Stimulated activated CD4-positive, alpha-beta T cell treated with anti-CD3 and anti-CD28 coated beads, Interleukin-2, amount 100 ng/mL, for 4 hours (primary cell): ENCODE data around the gene NCOA6.
"Not testable (repeated sequence)": the region's sequence is repeated elsewhere in the genome, so short reads cannot be mapped to it uniquely, and the experiment has no call there.

ENCODE experiments used
- DNase-seq: peaks from one replicate; pipeline ENCODE4 v3.0.0-alpha.2; 2020; ENCODE audit warnings: low read depth

Gene NCOA6

DNA sequence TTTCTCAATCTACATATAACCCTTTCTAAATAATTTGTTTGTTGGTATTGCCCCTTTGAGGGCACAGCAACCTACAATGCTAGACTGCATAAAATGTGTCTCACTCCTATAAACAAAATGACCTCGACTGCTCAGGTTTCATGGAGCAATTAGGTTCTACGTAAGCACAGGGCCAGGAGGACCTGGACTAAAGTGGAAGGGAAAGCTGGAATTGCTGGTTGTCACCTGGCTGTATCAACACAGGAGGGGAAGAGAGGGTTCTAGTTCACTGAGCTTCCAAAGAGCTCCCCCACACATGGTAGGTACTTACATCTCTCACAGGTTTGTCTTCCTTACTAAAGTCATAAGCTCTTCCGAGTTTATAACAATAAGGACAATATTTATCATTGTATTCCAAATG, 51.0 kb downstream of the NCOA6 start:
- DNase-seq = no peak

GRCh38 chr20:34773726-34774125, 51.7 kb downstream of the NCOA6 start:
- DNase-seq = no peak

- DNase-seq = no peak
Observed at GRCh38 chr20:34772437-34772836, 53.0 kb downstream of the NCOA6 start.

DNA sequence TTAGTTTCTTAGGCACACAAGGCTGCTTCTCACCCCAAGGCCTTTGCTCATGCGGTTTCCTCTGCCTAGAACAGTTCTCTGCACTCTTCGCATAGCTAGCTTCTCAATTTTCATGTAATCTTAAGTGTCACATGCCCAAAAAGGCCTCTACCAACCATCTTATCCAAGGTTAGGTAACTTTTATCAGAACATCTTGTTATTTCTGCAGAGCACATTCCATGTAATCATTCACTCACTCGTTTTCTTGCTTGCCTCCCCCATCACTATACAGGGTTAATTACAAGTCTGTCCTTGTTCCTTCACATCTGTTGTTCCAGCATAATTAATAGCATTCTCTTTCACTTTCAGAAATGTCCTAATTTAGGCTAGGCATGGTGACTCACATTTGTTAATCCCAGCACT, 53.8 kb downstream of the NCOA6 start:
- no peak for DNase-seq

- DNase-seq = no peak
Observed at GRCh38 chr20:34768096-34768495, 57.4 kb downstream of the NCOA6 start.

- DNase-seq = no peak
Observed at GRCh38 chr20:34762031-34762555, 63.4 kb downstream of the NCOA6 start.

DNA sequence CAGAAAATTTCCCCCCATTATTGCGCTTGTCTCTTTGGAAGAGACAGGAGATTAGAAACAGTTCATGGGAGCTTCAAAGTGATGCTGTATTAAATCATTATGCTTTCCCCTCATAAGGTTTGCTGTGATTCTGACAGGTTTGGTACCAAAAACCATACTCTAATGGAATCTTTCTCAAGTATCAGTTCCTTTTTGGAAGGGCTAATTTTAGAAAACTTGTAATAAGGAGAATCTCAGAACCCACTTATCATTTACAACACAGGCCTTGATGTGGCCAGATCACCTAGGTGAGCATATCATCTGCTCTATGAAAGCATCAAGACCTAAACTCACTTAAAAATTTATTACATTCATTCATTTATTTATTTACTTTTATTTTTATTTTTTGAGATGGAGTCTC, 70.1 kb downstream of the NCOA6 start:
- DNase-seq = no peak

DNA sequence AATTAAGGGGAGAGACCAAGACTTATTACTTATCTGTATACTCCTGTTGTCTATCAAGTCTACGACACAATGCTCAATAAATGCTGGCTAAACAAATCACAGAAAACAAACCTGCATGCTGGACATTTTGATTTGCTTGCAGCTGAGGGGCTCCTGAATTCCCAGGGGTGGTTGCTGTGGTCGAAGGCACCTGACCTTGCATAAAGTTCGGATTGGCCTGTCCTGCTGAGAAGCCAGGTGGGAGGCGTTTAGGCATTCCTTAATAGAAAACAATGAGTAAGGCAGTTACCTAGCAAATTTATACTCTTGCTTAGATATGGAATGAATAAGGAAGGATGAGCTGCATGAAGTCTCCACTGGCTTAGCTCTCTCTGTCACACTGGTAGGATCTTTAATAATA, 70.8 kb downstream of the NCOA6 start:
- no peak for DNase-seq

- no peak for DNase-seq
Observed at GRCh38 chr20:34753706-34754461, 71.6 kb downstream of the NCOA6 start.

DNA sequence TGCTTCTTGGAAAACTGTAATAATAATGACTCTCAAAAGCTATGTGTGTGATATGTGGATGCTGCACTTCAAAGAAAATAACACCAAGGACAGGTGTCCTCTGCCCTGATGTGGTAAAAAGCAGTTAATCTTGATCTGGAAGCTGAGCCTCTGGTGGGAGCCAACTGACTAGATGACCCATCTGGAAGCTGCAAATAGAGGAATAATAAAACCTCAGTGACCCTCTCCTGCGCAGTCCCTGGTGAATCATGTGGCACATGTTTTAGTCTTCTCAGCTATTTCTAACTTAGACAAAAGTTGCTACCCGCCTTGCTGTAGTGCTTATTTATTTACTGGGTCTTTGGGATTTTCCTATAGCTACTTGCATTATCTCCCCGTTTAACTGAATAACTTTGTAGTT, 74.0 kb downstream of the NCOA6 start:
- DNase-seq = no peak

DNA sequence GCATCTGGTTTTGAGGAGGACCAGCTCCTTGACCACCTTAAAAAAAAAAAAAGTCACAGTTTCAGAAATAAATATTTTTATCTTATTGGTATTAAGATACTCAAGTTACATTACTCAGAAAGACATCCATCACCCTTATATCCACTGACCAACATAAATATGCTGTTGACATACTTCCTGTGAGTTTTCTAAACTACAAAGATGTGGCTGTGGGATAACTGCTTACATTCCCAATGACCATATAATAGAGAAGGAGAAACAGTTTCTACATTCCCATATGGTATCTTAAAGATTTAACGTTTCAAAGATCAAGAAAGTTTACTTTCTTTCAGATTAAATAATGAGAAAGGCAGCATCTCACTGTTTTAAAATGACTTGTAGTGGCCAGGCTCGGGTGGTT, 75.0 kb downstream of the NCOA6 start:
- DNase-seq = no peak

GRCh38 chr20:34748709-34749108, 76.7 kb downstream of the NCOA6 start:
- DNase-seq = no peak

GRCh38 chr20:34747479-34747878, 78.0 kb downstream of the NCOA6 start:
- DNase-seq = no peak

DNA sequence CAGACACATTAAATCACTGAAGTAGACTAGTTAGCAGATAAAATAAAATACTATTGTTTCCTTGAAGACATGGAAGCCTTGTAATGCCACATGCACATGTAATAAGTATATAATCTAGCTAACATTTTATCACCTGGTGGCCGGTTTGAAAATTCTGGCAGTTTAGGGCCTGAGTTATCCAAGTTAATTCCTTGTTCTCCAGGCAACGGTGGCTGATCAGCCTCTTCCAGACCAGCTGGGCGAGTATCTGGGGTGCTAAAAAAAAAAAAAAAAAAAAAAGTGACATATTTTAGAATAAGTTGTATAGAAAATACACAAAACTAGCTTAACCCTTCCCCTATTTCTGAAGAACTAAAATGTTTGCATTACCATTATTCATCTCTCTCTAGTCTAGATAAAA, 78.8 kb downstream of the NCOA6 start:
- DNase-seq = no peak

GRCh38 chr20:34744847-34745246, 80.6 kb downstream of the NCOA6 start:
- no peak for DNase-seq

DNA sequence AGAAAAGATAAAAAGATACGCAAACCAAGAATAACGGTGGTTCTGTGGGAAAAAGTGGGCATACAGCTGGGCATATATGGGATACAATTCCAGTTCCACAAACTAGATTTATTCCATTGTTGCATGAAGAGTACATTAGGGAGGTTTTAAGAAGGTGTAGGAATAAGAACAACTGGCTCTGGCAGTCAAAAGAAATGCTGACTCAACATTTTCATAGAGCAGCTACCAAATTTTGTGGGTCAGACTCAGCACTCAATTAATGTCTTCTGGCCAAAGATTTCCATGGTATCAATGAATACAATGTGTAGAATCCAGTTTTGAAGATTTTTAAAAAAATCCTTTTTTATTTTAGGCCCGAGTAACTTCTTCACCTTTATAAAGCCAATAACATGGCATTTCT, 81.1 kb downstream of the NCOA6 start:
- DNase-seq = no peak

DNA sequence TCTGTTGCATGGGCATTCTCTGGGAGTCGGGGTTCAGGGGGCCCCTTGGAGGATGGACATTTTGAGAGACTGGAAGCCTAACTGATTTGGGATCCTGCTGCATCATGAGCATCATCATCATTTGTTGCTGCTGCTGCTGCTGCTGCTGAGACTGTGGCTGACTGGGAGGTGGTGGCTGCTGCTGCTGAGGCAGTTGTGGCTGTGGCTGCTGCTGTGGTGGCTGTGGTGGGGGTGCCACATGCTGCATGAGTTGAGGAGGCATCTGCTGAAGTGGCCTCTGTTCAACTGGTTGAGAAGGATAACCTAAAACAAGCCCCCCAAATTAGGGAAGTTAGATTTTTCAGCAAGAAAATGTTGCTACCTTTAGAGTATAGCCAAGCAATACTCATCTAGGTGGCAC, 82.4 kb downstream of the NCOA6 start:
- no peak for DNase-seq

DNA sequence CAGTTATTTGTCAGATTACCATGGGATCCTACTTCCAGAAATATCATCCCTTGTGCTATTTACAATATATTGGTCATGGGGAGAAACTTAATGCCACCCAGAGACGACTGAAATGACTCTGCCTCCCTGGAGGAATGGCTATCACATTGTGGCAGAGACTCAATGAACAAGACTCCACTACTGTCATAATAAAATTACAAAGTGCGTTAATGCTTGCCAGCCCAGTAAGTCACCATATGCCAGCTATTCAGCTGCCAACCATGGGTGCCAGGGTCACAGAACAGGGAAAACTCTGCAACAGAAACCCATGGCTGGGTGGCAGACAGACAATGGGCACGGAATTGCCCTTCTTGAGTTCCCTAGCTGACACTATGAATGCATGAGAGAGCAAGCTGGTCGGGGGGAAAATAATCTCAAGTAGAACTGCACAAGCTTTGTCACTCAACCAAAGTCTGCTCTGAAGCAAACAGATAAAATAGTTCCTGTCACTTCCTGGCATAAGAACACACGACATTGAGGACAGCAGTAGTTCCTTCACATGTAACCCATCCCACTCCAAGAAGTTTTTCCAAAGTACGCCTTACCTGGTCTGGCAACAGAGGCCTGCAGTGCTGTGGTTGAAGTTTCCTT, 89.2 kb downstream of the NCOA6 start:
- no peak for DNase-seq

GRCh38 chr20:34732523-34732922, 92.9 kb downstream of the NCOA6 start:
- DNase-seq = no peak

DNA sequence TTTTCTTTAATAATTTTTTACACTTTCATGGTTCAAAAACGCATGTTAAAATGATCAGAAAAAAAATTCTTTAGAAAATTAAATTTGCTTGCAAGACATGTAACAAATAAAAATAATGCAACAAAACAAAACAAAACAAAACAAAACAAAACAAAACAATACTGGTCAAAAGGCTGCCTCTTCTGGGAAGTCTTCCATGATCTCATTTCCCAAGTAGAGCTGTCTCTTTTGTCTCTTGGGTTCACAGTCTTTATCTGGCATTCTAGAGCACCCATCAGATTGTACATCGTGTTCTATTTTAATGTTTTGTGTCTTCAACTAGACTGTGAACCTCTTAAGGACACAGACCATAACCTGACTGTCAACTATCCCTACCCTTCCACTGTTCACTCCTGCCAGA, 96.0 kb downstream of the NCOA6 start:
- no peak for DNase-seq

GRCh38 chr20:34724172-34724571, 101.3 kb downstream of the NCOA6 start:
- DNase-seq = no peak

DNA sequence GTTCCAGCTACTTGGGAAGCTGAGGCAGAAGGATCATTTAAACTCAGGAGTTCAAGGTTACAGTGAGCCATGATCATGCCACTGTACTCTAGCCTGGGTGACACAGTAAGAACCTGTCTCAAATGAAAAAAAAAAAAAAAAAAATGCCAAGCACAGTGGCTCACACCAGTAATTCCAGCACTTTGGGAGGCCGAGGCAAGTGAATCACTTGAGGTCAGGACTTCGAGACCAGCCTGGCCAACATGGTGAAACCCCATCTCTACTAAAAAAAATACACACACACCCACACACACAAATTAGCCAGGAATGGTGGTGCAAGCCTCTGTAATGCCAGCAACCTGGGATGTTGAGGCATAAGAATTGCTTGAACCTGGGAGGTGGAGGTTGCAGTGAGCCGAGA, 102.9 kb downstream of the NCOA6 start:
- DNase-seq = not testable (repeated sequence)

DNA sequence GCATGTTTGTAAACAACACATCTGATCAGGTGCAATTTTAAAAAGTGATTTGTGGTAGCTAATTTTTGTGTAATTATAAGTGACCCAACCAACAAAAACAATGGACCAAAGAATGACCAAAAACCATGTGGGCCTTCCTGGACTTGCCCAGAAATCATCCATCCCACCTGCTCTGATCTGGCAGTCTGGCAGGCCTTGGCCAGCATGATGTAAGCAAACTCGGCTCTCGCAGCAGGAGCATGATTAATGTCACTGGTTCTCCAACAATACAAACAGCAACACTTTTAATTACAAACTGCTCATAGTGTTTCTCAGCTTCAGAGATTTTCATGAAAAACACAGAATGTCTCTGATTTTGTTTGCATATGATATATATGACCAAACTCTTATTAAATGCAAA, 105.2 kb downstream of the NCOA6 start:
- no peak for DNase-seq
